ENCODE data around the gene CDCA5. TPM values are rescaled to one million over a fixed set of nuclear protein-coding genes. Genes with fewer than 3 reads are reported as not detected.

The CDCA5 gene
- total RNA-seq, 2 donors from 2014 or later: 2.3 TPM; not detected in 1

DNA sequence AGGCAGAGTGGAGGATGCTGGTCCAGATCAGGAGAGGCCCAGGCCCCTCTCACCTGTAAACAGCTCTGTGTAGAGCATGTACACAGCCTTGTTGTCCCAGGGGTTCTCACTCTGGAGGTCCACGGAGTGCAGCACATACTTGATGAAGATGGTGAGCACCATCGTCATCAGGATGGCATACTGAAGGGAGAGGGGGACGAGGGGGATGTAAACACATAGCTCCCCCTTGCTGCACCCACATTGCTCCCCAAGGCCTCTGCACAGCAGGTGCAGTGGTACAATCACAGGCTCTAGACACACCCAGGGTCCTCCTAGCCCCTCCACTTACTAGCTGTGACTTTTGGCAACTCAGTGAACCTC, 47.6 kb upstream of the CDCA5 start:
- WGBS, 2 donors: 64% methylated on average over 3 of the region's 3 CpGs; no CpG with 5 or more reads in 1 of the 2 donors
- peaks cover 30 to 50% of the 10 kb centered on the region in 2 donors for H3K36me3 ChIP-seq (replicated peaks in 1 of 2; ENCODE audit: insufficient read depth in 1 of 2, low read depth in 2 of 2)
- H3K4me1 ChIP-seq: peaks cover 43% of the 10 kb centered on the region
- intact Hi-C loops (cut with DNase I): loop anchor here (5.0 kb wide), 1 partner anchor 56 kb away; no protein-coding TSS in a partner anchor
- no peak for ATAC-seq
- TF ChIP-seq, protein P1, sequence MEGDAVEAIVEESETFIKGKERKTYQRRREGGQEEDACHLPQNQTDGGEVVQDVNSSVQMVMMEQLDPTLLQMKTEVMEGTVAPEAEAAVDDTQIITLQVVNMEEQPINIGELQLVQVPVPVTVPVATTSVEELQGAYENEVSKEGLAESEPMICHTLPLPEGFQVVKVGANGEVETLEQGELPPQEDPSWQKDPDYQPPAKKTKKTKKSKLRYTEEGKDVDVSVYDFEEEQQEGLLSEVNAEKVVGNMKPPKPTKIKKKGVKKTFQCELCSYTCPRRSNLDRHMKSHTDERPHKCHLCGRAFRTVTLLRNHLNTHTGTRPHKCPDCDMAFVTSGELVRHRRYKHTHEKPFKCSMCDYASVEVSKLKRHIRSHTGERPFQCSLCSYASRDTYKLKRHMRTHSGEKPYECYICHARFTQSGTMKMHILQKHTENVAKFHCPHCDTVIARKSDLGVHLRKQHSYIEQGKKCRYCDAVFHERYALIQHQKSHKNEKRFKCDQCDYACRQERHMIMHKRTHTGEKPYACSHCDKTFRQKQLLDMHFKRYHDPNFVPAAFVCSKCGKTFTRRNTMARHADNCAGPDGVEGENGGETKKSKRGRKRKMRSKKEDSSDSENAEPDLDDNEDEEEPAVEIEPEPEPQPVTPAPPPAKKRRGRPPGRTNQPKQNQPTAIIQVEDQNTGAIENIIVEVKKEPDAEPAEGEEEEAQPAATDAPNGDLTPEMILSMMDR (IDR thresholded peaks at IDR 0.05): no peak
- no peak for TF ChIP-seq POLR2A (IDR thresholded peaks at IDR 0.05)
- H3K9me3 ChIP-seq: no peaks in the 10 kb centered on the region
- no peak overlapping the region for H3K27ac ChIP-seq
- DNase-seq: no peak
- H3K4me3 ChIP-seq: no peak overlapping the region
- no peaks in the 10 kb centered on the region for H3K27me3 ChIP-seq

DNA sequence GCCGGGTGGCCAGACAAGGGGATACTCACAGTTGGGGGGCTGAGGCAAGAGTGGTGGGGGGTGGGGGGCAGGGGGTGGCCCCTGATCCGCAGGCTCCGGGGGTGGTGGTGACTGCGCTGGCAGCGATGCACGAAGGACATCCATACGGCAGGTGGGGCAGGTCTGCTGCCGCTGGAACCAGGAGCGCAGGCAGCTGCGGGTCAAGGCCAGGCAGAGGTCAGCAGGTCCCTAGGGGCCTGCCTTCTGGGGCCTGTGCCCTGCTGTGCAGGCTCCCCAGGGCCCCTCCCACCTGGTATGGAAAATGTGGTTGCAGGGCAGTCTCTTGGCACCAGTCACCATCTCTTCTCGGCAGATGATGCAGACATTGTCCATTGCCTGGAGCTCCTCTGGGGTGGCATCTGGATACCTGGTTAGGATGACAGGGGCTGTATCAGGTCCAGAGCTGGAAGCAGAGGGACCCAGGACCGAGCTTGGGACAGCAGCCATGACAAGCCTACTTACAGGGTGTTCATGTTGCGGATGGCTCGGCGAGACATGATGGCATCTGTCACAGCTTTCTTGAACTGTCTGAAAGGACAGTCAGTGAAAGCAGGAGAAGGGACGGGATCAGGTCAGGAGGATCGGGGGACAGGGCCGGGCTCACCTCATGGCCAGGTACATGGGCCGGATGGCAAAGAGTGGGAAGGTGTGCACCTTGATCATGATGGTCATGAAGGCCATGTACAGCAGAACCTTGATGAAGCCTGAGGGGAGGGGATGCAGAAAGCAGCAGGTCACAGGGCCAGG, 47.0 kb upstream of the CDCA5 start:
- intact Hi-C loops (cut with DNase I): loop anchor here (5.0 kb wide), 1 partner anchor 56 kb away; no protein-coding TSS in a partner anchor
- Histone ChIP-seq H3K27me3 (no peaks in the 10 kb centered on the region), H3K9me3 (no peaks in the 10 kb centered on the region), H3K36me3 (replicated peaks in 1 of 2; ENCODE audit: insufficient read depth in 1 of 2, low read depth in 2 of 2) (peaks cover 30 to 51% of the 10 kb centered on the region in 2 donors), H3K4me3 (no peak overlapping the region), H3K27ac (no peak overlapping the region), H3K4me1 (peaks cover 38% of the 10 kb centered on the region)
- ATAC-seq (no peak), DNase-seq (peak in 1 of 4 donors; percentile 15)
- TF ChIP-seq, protein P1 (IDR thresholded peaks at IDR 0.05): no peak
- no peak for TF ChIP-seq POLR2A (IDR thresholded peaks at IDR 0.05)
- 58 to 61% methylated on average over 15 of the region's 19 CpGs for WGBS, 2 donors

DNA sequence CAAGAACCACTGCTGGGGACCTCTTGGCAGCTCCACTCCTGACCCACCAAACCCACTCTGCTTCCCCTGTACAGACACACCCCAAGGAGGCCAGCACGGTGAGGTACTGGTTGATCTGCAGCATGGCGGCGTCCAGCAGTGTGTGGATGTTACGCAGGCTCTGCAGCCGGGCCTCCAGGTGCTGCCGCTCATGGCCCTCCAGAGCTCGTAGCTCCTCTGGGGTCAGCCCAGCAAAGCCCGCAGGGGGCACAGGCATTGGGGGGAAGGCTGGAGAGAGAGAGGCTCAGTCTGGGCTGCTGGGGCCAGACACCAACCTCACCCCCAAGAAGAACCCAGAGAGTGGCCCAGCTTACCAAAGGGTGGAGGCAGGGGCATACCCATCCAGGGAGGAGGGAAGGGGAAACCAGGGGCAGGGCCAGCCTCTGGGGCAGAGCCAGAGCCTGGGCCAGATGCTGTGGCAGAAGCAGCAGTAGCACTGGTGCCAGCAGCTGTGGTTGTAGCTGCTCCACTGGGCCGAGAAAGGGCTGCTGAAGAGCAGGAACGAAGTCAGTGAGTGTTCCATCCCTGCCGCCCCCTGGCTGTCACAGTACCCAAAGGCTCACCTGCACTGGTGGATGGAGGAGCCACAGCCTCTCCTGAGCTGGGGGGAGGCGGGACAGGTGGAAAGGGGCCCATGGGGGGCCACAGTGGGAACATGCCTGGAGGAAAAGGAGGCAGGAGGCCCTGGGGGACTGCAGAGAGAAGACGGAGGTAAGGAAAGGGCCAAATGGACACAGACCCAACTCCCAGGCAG, 46.0 kb upstream of the CDCA5 start:
- Histone ChIP-seq H3K4me3 (no peak overlapping the region), H3K36me3 (replicated peaks in 1 of 2; ENCODE audit: insufficient read depth in 1 of 2, low read depth in 2 of 2) (peaks cover 30 to 57% of the 10 kb centered on the region in 2 donors), H3K27ac (no peak overlapping the region), H3K9me3 (no peaks in the 10 kb centered on the region), H3K4me1 (peaks cover 31% of the 10 kb centered on the region), H3K27me3 (no peaks in the 10 kb centered on the region)
- ATAC-seq: no peak
- WGBS, 2 donors: 73 to 81% methylated on average over 4 to 7 of the region's 13 CpGs
- DNase-seq: no peak
- intact Hi-C loops (cut with DNase I): loop anchor here (5.0 kb wide), 1 partner anchor 57 kb away; no protein-coding TSS in a partner anchor
- TF ChIP-seq, protein P1 (IDR thresholded peaks at IDR 0.05): no peak

DNA sequence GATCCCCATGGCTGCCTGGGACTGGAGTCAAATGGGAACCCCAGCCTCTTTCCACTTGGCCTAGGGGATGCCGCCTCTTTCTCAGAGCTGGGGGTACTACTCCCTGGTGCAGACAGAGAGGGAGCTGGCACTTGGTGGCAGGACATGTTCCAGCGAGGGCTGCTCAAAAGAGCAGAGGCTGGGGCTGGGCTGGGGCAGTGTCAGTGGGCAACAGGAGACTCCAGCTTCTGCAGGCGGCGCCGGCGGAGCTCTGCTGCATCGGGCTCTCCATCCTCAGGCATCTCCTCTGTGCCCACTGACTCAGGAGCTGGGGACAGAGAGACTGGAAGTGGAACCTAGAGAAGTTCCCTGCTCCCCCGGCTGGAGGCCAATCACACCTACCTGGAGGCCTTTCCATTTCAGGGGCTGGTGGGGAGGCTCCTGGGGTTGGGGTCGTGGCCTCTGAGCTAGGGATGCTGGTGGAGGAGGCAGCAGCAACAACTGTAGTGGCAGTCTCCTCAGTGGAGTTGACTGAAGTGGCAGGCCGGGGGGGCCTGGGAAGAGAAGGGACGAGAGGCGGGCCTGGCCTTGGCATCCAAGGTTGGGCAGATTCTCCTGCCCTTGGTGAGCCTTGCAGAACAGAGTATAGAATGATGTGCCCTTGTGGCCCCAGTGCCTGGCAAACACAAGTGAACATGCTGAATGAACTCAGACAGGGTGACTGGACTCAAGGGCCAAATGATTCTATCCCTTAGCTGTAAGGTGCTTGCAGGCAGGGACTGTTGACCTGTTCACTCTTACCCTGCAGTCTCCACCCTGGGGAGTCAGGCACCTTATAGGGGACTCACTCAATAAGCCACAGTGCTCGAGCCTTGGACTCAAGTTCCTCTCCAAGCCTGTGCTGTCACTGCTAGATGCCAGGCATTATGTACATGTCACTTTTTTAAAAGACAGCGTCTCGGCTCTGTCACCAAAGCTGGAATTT, 44.6 kb upstream of the CDCA5 start:
- no peak for DNase-seq
- WGBS, 2 donors: 57 to 78% methylated on average over 4 to 15 of the region's 15 CpGs
- intact Hi-C loops (cut with DNase I): no loop called here

More for the DNA sequence above, 44.6 kb upstream of the CDCA5 start:
- no peaks in the 10 kb centered on the region for H3K27me3 ChIP-seq
- peaks cover 36% of the 10 kb centered on the region for H3K4me1 ChIP-seq
- no peak for ATAC-seq
- no peak overlapping the region for H3K4me3 ChIP-seq
- H3K36me3 ChIP-seq (replicated peaks in 1 of 2; ENCODE audit: insufficient read depth in 1 of 2, low read depth in 2 of 2): peaks cover 30 to 57% of the 10 kb centered on the region in 2 donors
- TF ChIP-seq, protein P1 (IDR thresholded peaks at IDR 0.05): no peak
- TF ChIP-seq POLR2A (IDR thresholded peaks at IDR 0.05): no peak
- no peaks in the 10 kb centered on the region for H3K9me3 ChIP-seq
- no peak overlapping the region for H3K27ac ChIP-seq
